WI38 (cell line): Measurements from ENCODE around the gene RXFP4.

ENCODE experiments used
- H3K4me3 ChIP-seq: 2 replicates; pipeline ENCODE4 v1.5.1; 2011; ENCODE audit warnings: low read depth, mild to moderate bottlenecking, control low read depth, low read length
- TF ChIP-seq, protein P1 (sequence below): IDR thresholded peaks from 2 replicates; pipeline ENCODE4 v1.5.1; 2012; ENCODE audit warnings: low read depth, mild to moderate bottlenecking, control low read depth, low read length

Gene RXFP4

DNA sequence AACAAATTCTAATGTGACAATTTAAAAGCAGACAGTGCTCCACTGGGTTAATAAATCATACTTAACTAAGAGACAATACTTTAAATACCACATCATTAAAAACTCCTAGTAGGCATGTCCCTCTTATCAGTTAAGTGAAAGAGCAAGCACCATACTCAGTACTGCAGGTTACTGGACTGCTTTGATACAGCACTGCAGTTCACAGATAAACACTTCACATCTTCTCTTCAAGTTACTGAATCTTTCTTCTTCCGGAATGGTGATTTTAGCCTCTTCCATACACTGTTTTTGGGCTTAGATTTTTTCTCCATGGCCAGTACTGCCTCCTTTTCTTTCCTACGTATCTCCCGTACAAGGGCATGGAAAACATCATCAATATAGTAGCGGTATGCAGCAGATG, 41.3 kb upstream of the RXFP4 start:
- TF ChIP-seq, protein P1, sequence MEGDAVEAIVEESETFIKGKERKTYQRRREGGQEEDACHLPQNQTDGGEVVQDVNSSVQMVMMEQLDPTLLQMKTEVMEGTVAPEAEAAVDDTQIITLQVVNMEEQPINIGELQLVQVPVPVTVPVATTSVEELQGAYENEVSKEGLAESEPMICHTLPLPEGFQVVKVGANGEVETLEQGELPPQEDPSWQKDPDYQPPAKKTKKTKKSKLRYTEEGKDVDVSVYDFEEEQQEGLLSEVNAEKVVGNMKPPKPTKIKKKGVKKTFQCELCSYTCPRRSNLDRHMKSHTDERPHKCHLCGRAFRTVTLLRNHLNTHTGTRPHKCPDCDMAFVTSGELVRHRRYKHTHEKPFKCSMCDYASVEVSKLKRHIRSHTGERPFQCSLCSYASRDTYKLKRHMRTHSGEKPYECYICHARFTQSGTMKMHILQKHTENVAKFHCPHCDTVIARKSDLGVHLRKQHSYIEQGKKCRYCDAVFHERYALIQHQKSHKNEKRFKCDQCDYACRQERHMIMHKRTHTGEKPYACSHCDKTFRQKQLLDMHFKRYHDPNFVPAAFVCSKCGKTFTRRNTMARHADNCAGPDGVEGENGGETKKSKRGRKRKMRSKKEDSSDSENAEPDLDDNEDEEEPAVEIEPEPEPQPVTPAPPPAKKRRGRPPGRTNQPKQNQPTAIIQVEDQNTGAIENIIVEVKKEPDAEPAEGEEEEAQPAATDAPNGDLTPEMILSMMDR = no peak
- H3K4me3 ChIP-seq = no peak overlapping the region

GRCh38 chr1:155904261-155904660, 37.2 kb upstream of the RXFP4 start:
- TF ChIP-seq, protein P1 = no peak

GRCh38 chr1:155909894-155910293, 31.5 kb upstream of the RXFP4 start:
- H3K4me3 ChIP-seq = peak overlapping the region; percentile 85
- TF ChIP-seq, protein P1 = no peak

More at GRCh38 chr1:155904261-155904660, 37.2 kb upstream of the RXFP4 start:
- no peak overlapping the region for H3K4me3 ChIP-seq

DNA sequence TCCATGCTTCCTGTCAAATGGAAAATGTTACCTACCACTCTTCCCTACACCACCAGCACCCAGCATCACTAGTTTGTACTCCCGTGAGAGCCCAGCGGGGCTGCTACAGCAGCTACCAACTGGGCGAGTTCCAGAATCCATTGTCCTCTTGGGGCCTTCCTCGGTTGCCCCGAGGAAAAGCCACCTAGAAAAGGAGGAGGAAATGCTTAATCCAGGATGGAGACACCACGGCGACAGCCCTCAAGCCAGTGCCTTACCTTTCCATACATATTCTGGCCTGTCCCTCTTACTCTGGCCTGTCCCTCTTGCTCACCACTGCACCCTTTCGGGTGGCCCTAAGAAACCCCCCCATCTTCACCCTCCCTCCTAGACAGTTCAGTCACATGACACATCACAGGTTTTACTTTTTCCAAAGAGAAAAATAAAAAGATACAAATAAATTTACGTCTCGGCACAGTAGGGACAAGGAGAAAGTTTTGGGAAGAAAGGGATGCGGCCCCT, 30.8 kb upstream of the RXFP4 start:
- TF ChIP-seq, protein P1 = no peak
- peak overlapping the region; percentile 85 for H3K4me3 ChIP-seq

DNA sequence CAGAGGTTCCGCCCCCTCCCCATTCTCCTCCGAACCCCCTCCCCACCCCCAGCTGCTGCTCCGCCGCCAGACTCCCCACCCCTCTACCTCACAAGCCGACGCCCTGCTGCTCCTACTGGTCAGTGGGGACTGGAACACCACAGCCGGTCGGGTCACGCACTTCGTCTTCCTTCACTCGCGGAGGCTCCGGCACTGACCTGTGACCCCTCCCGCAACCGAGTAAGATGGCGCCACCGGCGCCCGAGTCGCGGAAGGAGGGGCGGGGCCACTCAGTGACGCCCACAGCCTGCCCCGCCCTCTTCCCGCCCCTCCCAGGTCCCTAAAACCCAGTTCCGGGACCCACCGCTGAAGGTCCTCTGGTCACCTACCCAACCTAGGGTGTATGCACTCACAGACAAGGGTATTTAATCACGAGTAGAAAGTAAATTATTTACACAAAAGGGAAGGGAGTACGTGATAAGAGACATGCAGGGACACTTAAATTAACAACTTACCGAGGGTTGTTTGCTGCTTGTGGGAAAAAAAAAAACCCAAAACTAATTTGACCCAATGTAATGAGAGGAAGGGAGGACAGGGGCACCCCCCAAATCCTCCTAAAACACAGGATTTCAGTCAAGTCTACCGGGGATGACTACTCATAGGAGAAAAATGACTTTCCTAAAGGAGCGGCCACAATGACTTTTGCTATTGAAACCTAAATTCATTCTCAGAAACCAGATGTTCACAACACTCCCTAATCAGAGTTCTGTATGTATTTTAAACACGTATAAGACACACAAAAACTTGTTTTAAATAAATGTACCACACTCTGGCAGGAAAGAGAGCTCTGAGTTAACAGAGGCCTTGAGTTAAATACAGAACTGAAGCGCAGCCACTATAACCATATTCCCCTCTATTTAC, 30.0 kb upstream of the RXFP4 start, which contains the start of gene RIT1:
Gene RIT1, minus strand, starts transcription at position 194 of the 900 bp plus-strand sequence. CDS start 588 bp downstream, outside the sequence.
- peak within 1 kb of the TSS; percentile 85 for H3K4me3 ChIP-seq
- TF ChIP-seq, protein P1 = no peak

GRCh38 chr1:155912056-155912536, 29.3 kb upstream of the RXFP4 start:
- H3K4me3 ChIP-seq = no peak overlapping the region
- TF ChIP-seq, protein P1 = no peak
